Hindlimb muscle (tissue), 1 donor: Measurements from ENCODE around the gene KDM4C. TPM values are rescaled to one million over a fixed set of nuclear protein-coding genes. Genes with fewer than 3 reads are reported as not detected.
"Not testable (repeated sequence)": the region's sequence is repeated elsewhere in the genome, so short reads cannot be mapped to it uniquely, and the experiment has no call there.

ENCODE experiments used
- DNase-seq: peaks from one replicate; pipeline ENCODE4 v3.0.0-alpha.2; 2013
- polyA plus RNA-seq: library from polyadenylated mRNA; unstranded; fragments of 120-200 nt; gene quantifications from one replicate; pipeline ENCODE4 v1.2.1, GENCODE V29; 2013; ENCODE audit not compliant: insufficient read length

Gene KDM4C
- polyA plus RNA-seq, 1 donor: 14.2 TPM

GRCh38 chr9:6984941-6985578, 227.3 kb downstream of the KDM4C start:
- no peak for DNase-seq

- DNase-seq: no peak
Measured at GRCh38 chr9:6986141-6986815, 228.5 kb downstream of the KDM4C start.

GRCh38 chr9:6987381-6987780, 229.6 kb downstream of the KDM4C start:
- no peak for DNase-seq

GRCh38 chr9:6991418-6991817, 233.6 kb downstream of the KDM4C start:
- DNase-seq: no peak

GRCh38 chr9:6996061-6996854, 238.5 kb downstream of the KDM4C start:
- no peak for DNase-seq

- DNase-seq: no peak
Measured at GRCh38 chr9:6997330-6997729, 239.6 kb downstream of the KDM4C start.

GRCh38 chr9:6999794-7000193, 242.0 kb downstream of the KDM4C start:
- no peak for DNase-seq

GRCh38 chr9:7001571-7001970, 243.8 kb downstream of the KDM4C start:
- no peak for DNase-seq

GRCh38 chr9:7003861-7004260, 246.1 kb downstream of the KDM4C start:
- no peak for DNase-seq

- DNase-seq: no peak
Measured at GRCh38 chr9:7006417-7006816, 248.6 kb downstream of the KDM4C start.

- peak; percentile 6 for DNase-seq
Measured at GRCh38 chr9:7008411-7008810, 250.6 kb downstream of the KDM4C start.

- no peak for DNase-seq
Measured at GRCh38 chr9:7009065-7009464, 251.3 kb downstream of the KDM4C start.

- DNase-seq: no peak
Measured at GRCh38 chr9:7011395-7012067, 253.8 kb downstream of the KDM4C start.

- DNase-seq: no peak
Measured at GRCh38 chr9:7027996-7028395, 270.2 kb downstream of the KDM4C start.

GRCh38 chr9:7028591-7028990, 270.8 kb downstream of the KDM4C start:
- DNase-seq: no peak

GRCh38 chr9:7030943-7031342, 273.2 kb downstream of the KDM4C start:
- not testable (repeated sequence) for DNase-seq

GRCh38 chr9:7033076-7034045, 275.6 kb downstream of the KDM4C start:
- DNase-seq: no peak

GRCh38 chr9:7037176-7037575, 279.4 kb downstream of the KDM4C start:
- DNase-seq: no peak

GRCh38 chr9:7042124-7042523, 284.4 kb downstream of the KDM4C start:
- no peak for DNase-seq

GRCh38 chr9:7045361-7045760, 287.6 kb downstream of the KDM4C start:
- DNase-seq: no peak

- DNase-seq: no peak
Measured at GRCh38 chr9:7051711-7052110, 293.9 kb downstream of the KDM4C start.

- DNase-seq: no peak
Measured at GRCh38 chr9:7053903-7054302, 296.1 kb downstream of the KDM4C start.
